ENCODE results near the gene PAOX. TPM values are rescaled to one million over a fixed set of nuclear protein-coding genes. Genes with fewer than 3 reads are reported as not detected.

Gene PAOX
- total RNA-seq, result 10 to 100 TPM; 12.4 to 13.8 TPM

DNA sequence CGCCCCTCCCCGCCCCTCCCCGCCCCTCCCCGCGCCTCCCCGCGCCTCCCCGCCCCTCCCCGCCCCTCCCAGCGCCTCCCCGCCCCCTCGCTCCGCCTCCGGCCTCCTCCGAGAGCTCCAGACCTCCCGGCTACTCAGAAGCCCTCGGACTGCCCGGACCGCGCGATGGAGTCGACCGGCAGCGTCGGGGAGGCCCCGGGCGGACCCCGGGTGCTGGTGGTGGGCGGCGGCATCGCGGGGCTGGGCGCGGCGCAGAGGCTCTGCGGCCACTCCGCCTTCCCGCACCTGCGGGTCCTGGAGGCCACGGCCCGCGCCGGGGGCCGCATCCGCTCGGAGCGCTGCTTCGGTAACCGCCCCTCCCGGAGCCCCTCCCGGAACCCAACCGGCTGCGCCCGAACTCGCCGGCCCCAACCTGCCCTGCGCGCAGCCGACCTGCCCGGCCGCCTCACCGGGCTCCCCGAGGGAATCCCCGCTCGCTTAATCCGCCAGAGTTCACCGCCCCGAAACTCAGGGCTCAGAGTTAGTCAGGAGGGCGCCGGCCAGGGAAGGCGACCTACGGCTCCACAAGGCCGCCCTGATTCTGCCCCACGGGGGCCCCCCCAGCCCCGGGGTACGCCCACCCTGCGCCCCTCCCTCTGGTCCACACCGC lies at the start of gene PAOX:
TSS of gene PAOX (plus strand) at position 111 of the 649 bp plus-strand sequence. CDS start at position 166, 55 bp downstream.
- peak; percentile 70 to 71 for ATAC-seq (replicated peaks in 1 of 2)
- Mint-ChIP-seq H3K36me3 (ENCODE audit: insufficient read depth in 2 of 2) (no peaks in the 10 kb centered on the region), H3K4me1 (ENCODE audit: low read depth) (no peaks in the 10 kb centered on the region), H3K27ac (no peak within 1 kb of the TSS), H3K27me3 (ENCODE audit: low read depth) (no peaks in the 10 kb centered on the region), H3K9me3 (no peaks in the 10 kb centered on the region), H3K4me3 (peak within 1 kb of the TSS; percentile 81 to 88)
- peak; percentile 75 to 77 for DNase-seq

DNA sequence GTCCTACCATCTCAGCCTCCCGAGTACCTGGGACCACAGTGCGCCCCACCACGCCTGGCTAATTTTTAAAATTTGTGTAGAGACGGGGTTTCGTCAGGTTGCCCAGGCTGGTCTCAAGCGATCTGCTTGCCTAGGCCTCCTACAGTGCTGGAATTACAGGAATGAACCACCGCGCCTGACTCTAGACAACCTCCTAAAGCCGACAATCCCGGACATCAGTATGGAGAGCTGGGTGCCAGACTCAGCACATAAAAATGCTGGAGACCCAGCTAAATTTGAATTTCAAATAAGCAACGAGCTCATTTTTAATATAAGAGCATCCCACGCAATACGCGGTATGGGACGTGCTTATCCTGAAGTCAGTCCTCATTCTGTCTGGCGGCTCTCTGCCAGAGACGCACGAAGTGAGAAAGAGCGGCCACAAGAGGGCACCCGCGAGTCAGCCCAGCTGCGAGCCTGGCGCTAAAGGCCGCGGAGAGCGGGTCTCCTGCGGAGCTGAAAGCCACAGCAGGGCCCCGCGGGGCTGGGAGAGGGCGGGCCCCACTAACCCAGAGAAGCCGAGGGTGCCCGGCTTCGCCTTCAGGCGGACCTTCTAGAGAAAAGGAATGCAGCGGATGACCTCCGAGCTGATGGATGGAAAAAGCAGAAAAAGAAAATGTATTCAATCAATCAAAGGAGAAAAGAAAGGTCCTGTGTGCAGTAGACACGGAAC lies 49.4 kb upstream of the PAOX start:
- Mint-ChIP-seq H3K9me3 (no peaks in the 10 kb centered on the region), H3K27ac (no peak overlapping the region), H3K27me3 (ENCODE audit: low read depth) (peaks cover 63% of the 10 kb centered on the region), H3K4me1 (ENCODE audit: low read depth) (peaks cover 6% of the 10 kb centered on the region), H3K4me3 (peak overlapping the region; percentile 85 to 94), H3K36me3 (ENCODE audit: insufficient read depth in 2 of 2) (no peaks in the 10 kb centered on the region)
- DNase-seq, result peak; percentile 89 to 90
- ATAC-seq (replicated peaks in 1 of 2), result peak; percentile 89 to 90

DNA sequence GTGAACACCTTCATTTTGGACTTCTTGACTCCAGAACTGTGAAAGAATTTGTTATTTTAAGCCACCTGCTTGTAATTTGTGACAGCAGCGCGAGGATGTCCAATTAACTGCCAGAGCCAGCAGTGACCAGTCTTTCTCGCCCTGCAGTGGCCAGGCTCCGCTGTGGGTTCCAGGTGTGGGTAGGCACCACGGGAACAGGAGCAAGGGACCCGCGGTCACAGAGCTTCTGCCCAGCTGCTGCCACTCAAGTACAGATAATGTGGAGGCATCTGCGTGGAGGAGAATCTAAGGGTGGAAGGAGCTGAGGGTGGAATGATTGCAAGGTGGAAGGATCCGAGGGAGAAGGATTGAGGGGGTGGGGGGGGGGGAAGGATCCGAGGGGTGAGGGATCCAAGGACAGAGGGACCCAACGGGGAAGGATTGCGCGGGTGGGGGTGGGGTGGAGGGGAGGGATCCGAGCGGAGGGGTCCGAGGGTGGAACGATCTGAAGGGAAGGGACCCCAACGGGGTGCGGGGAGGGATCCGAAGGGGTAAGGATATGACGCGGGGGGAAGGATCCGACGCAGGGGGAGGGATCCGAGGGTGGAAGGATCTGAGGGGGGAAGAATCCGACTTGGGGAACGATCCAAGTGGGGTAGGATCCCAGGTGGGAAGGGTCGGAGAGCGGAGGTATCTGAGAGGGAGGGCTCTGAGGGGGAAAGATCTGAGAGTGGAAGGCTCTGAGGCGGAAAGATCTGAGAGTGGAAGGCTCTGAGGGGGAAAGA lies 45.9 kb upstream of the PAOX start:
- Mint-ChIP-seq H3K27ac (no peak overlapping the region), H3K4me3 (no peak overlapping the region), H3K36me3 (ENCODE audit: insufficient read depth in 2 of 2) (no peaks in the 10 kb centered on the region), H3K27me3 (ENCODE audit: low read depth) (peaks cover 54% of the 10 kb centered on the region), H3K4me1 (ENCODE audit: low read depth) (peaks cover 11% of the 10 kb centered on the region), H3K9me3 (no peaks in the 10 kb centered on the region)
- ATAC-seq (replicated peaks in 1 of 2), result no peak
- DNase-seq, result no peak

DNA sequence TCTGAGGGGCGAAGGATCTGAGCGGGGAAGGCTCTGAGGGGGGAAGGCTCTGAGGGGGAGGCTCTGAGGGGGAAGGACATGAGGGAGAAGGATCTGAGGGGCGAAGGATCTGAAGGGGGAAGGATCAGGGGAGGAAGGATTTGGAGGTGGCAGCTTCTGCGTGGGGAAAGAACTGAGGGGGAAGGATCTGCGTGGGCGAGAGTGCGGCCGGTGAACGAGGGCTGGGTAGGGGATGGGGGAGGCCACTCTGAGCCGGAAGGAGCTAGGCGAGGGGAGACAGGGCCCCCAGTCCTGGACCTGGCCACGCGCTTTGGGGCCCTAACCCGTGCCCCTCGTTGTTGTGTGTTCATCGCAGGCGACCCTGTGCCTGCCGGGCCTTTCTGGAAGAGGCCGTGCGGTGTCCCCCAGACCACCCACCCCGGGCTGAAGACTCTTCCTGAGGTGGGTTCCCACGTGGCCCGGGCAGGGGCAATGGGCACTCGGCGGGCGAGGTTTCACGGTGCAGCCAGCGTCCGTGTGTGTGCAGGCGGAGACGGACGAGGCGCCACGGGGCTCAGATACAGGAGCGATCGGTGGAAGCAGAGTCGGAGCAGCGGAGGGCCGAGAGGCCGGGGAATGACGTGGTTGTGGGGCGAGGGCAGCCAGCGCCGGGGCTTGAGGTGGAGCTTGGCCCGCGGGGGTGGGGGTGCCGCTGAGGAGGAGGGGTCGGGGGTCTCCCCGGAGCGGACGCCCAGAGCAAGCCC lies 44.4 kb upstream of the PAOX start:
- no peaks in the 10 kb centered on the region for H3K9me3 Mint-ChIP-seq
- no peaks in the 10 kb centered on the region for H3K36me3 Mint-ChIP-seq (ENCODE audit: insufficient read depth in 2 of 2)
- H3K27ac Mint-ChIP-seq, result no peak overlapping the region
- peaks cover 45% of the 10 kb centered on the region for H3K27me3 Mint-ChIP-seq (ENCODE audit: low read depth)
- H3K4me1 Mint-ChIP-seq (ENCODE audit: low read depth), result peaks cover 11% of the 10 kb centered on the region
- peak; percentile 30 to 36 for DNase-seq
- ATAC-seq (replicated peaks in 1 of 2), result peak; percentile 49 to 53
- peak overlapping the region; percentile 70 to 82 for H3K4me3 Mint-ChIP-seq

DNA sequence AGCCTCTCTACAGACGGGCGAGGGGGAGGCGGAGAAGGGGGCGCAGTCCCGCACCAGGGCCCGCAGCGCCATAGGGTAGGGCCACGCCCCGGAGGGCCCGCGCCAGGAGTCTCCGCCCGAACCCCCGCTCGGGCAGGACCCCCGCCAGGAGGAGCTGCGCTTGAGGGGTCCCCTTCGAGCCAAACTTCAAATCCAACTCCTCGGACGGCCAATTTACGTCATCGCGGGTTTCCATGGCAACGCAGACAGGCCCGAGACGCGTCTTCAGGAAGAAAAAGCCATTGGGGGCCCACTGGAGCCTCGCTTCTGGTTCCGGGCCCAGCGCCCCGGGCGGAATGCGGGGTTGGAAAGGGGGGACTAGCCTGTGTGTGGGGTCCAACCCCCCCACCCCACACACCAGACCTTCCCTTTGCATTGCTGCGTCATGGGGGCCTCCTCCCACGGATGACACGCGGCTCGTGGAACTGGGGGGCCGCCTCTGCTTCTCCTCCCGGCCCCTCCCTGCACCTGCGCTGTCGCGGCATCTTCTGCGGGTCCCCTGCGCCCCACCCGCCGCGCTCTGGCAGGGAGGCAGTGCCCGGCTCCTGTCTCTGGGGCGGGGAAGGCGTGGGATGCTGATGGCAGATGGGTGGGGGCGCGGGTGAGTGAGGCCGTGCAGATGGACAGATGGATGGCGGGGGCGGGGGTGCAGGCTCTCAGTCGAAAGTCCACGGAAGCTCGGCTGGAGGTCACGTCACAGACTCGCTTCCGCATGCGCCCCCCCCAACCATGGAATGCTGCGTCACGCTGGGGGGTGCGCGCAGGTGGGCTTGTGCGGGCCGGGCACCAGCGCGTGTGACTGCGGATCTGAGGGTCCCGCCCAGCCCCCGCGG lies 43.6 kb upstream of the PAOX start:
- ATAC-seq (replicated peaks in 1 of 2), result peak; percentile 47 to 60
- H3K27ac Mint-ChIP-seq, result no peak overlapping the region

DNA sequence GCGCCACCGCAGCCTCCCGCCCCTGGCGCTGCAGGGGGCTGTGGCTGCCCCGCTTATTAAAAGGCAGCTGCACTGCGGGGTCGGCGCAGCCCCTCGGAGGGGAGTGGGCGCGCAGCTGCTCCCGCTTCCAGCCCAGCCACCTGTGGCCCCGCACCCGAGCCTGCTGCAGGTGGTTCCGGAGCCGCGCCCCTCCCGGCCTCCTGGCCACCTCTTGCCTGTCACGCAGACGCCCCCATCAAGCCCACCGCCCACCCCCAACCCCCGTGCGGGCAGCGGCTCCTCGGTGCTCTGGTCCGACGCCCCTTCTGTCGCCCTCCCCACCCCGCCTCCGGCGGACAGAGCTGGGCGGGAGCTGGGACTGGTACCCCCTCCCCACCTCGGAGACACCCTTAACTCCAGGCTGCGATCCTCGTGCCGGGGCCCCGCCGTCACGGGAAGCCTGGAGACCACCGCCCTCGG lies 42.9 kb upstream of the PAOX start:
- DNase-seq, result no peak
- Mint-ChIP-seq H3K4me3 (no peak overlapping the region), H3K27ac (no peak overlapping the region), H3K36me3 (ENCODE audit: insufficient read depth in 2 of 2) (no peaks in the 10 kb centered on the region), H3K4me1 (ENCODE audit: low read depth) (peaks cover 7% of the 10 kb centered on the region), H3K27me3 (ENCODE audit: low read depth) (peaks cover 35% of the 10 kb centered on the region), H3K9me3 (no peaks in the 10 kb centered on the region)
- ATAC-seq (replicated peaks in 1 of 2), result peak in 1 of 2 donors; percentile 6

More for the DNA sequence above, 43.6 kb upstream of the PAOX start:
- Mint-ChIP-seq H3K4me3 (peak overlapping the region; percentile 17 to 67), H3K36me3 (ENCODE audit: insufficient read depth in 2 of 2) (no peaks in the 10 kb centered on the region), H3K4me1 (ENCODE audit: low read depth) (peaks cover 7% of the 10 kb centered on the region), H3K9me3 (no peaks in the 10 kb centered on the region), H3K27me3 (ENCODE audit: low read depth) (peaks cover 40% of the 10 kb centered on the region)
- DNase-seq, result peak; percentile 67 to 71

DNA sequence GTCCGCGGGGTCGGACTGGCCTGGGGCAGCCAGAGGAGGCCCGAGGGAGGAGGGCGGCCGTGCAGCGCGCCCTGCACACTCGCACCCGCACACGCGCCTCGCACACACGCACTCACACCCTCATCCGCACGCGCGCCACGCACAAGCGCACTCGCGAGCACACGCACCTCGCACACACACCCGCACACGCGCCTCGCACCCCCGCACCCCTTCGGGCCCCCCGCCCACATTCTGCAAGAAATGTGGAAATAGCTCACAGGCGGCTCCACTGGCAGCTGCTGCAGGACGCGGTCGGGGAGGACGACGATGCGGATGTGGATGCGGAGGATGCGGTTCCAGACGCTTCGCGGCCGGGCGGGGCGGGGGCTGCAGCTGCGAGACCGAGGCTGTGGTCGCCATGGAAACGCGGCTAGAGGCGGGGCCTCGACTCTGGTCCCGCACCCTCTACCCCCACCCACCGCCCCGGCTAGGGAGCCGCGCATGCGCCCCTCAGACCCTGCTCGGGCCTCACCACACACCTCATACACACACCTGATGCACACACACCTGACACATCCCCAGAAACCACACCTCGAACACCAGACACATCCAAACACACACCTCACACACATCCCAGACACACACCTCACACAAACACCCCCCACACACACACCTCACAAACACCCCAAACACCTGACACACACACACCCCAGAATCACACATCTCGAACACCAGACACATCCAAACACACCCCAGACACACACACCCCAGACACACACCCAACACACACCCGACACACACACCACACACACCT lies 42.3 kb upstream of the PAOX start, which contains the start of gene CALY:
TSS of gene CALY (minus strand) at position 320 of the 793 bp plus-strand sequence. CDS start 7,907 bp downstream, outside the sequence.
- ATAC-seq (replicated peaks in 1 of 2), result peak; percentile 56 to 66
- H3K27me3 Mint-ChIP-seq (ENCODE audit: low read depth), result peaks cover 32% of the 10 kb centered on the region
- DNase-seq, result peak; percentile 69 to 80
- no peak within 1 kb of the TSS for H3K27ac Mint-ChIP-seq
- peaks cover 7% of the 10 kb centered on the region for H3K4me1 Mint-ChIP-seq (ENCODE audit: low read depth)
- H3K36me3 Mint-ChIP-seq (ENCODE audit: insufficient read depth in 2 of 2), result no peaks in the 10 kb centered on the region
- H3K9me3 Mint-ChIP-seq, result no peaks in the 10 kb centered on the region
- peak within 1 kb of the TSS; percentile 13 to 67 for H3K4me3 Mint-ChIP-seq

DNA sequence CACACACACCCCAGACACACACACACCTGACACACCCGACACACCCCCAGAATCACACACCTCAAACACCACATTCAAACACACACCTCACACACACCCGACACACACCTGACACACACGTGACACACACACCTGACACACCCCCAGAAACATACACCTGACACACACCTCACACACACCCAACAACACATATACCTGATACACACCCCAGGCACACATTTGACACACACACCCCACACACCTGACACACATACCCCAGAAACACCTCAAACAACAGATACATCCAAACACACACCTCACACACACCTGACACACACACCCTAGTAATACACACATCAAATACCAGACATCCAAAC lies 41.7 kb upstream of the PAOX start:
- H3K27ac Mint-ChIP-seq, result no peak overlapping the region
- H3K36me3 Mint-ChIP-seq (ENCODE audit: insufficient read depth in 2 of 2), result no peaks in the 10 kb centered on the region
- peaks cover 7% of the 10 kb centered on the region for H3K4me1 Mint-ChIP-seq (ENCODE audit: low read depth)
- ATAC-seq (replicated peaks in 1 of 2) (no peak), DNase-seq (no peak)
- no peaks in the 10 kb centered on the region for H3K9me3 Mint-ChIP-seq
- H3K27me3 Mint-ChIP-seq (ENCODE audit: low read depth), result peaks cover 27% of the 10 kb centered on the region
- no peak overlapping the region for H3K4me3 Mint-ChIP-seq

DNA sequence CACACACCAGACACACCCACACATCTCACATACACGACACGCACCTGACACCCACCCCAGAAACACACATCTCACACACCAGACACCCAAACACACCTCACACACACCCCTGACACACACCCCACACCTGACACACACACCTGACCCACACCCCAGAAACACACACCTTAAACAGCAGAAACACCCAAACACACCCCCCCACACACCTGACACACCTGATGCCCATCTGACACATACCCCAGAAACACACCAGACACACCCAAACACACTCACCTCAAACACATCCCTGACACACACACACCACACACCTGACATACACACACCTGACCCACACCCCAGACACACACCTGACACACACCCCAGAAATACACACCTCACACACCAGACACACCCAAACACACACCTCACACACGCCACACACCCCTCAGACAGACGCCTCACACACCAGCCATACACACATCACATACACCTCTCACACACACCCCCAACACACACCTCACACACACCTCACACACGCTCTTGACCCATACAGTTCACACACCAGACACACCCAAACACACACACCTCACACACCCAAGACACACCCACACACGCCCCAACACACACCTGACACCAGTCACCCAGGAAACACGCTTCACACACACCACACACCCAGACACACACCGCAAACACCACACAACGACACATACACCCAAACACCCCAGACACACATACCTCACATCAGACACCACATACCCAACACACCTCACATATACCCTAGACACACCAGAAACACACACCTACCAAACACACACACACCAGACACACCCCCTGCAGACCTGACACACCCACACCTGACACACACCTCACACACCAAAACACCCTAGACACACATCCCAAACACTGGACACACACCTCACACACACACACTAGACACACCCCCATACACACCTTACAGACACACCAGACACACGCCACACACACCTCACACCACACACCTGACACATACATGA lies 40.7 kb upstream of the PAOX start:
- no peaks in the 10 kb centered on the region for H3K36me3 Mint-ChIP-seq (ENCODE audit: insufficient read depth in 2 of 2)
- ATAC-seq (replicated peaks in 1 of 2) (no peak), DNase-seq (no peak)
- H3K27me3 Mint-ChIP-seq (ENCODE audit: low read depth), result peaks cover 22% of the 10 kb centered on the region
- H3K4me3 Mint-ChIP-seq, result no peak overlapping the region
- H3K27ac Mint-ChIP-seq, result no peak overlapping the region
- no peaks in the 10 kb centered on the region for H3K9me3 Mint-ChIP-seq
- peaks cover 7% of the 10 kb centered on the region for H3K4me1 Mint-ChIP-seq (ENCODE audit: low read depth)

DNA sequence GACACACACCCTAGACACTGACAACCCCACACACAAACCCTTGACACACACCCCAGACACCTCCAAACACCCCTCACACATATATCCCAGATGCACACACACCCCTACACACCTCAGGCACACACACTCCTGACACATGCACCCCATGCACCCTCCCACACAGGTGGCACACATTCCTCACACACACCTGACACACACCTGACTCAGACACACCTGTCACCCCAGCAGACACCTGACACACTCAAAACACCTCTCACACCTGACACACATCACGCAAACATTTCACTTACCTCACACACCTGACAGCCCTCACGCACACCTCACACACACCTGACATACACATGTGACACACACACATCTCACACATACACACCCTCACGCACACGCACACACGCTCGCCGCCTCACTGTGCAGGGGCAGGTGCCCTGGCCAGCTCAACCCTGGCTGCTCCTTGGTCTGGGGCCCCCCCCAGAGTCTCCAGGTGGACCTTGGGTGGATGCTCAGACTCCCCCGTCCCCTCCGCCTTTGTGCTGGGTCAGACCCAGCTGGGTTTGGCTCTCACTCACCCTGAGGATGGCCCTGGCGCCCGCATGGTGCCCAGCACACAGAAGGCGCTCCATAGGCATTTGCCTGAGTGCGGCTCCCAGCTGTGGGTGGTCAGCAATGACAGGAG lies 39.2 kb upstream of the PAOX start:
- peaks cover 20% of the 10 kb centered on the region for H3K27me3 Mint-ChIP-seq (ENCODE audit: low read depth)
- H3K36me3 Mint-ChIP-seq (ENCODE audit: insufficient read depth in 2 of 2), result no peaks in the 10 kb centered on the region
- H3K27ac Mint-ChIP-seq, result no peak overlapping the region
- no peaks in the 10 kb centered on the region for H3K9me3 Mint-ChIP-seq
- ATAC-seq (replicated peaks in 1 of 2) (no peak), DNase-seq (no peak)
- no peak overlapping the region for H3K4me3 Mint-ChIP-seq
- peaks cover 3% of the 10 kb centered on the region for H3K4me1 Mint-ChIP-seq (ENCODE audit: low read depth)
